Measurements from ENCODE around the gene TMEM259.

TMEM259 gene

GRCh38 chr19:1054102-1055027, 33.4 kb upstream of the TMEM259 start:
- TF ChIP-seq, protein P1, sequence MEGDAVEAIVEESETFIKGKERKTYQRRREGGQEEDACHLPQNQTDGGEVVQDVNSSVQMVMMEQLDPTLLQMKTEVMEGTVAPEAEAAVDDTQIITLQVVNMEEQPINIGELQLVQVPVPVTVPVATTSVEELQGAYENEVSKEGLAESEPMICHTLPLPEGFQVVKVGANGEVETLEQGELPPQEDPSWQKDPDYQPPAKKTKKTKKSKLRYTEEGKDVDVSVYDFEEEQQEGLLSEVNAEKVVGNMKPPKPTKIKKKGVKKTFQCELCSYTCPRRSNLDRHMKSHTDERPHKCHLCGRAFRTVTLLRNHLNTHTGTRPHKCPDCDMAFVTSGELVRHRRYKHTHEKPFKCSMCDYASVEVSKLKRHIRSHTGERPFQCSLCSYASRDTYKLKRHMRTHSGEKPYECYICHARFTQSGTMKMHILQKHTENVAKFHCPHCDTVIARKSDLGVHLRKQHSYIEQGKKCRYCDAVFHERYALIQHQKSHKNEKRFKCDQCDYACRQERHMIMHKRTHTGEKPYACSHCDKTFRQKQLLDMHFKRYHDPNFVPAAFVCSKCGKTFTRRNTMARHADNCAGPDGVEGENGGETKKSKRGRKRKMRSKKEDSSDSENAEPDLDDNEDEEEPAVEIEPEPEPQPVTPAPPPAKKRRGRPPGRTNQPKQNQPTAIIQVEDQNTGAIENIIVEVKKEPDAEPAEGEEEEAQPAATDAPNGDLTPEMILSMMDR (conservative IDR thresholded peaks at IDR 0.05; ENCODE audit: low read depth, low read length), result no peak

GRCh38 chr19:1053176-1054101, 32.5 kb upstream of the TMEM259 start:
- TF ChIP-seq, protein P1 (conservative IDR thresholded peaks at IDR 0.05; ENCODE audit: low read depth, low read length), result no peak
- H3K4me3 ChIP-seq (ENCODE audit: low read depth, low read length), result no peak overlapping the region
- no peak for DNase-seq (ENCODE audit: low read depth)

More at GRCh38 chr19:1054102-1055027, 33.4 kb upstream of the TMEM259 start:
- no peak for DNase-seq (ENCODE audit: low read depth)
- no peak overlapping the region for H3K4me3 ChIP-seq (ENCODE audit: low read depth, low read length)

DNA sequence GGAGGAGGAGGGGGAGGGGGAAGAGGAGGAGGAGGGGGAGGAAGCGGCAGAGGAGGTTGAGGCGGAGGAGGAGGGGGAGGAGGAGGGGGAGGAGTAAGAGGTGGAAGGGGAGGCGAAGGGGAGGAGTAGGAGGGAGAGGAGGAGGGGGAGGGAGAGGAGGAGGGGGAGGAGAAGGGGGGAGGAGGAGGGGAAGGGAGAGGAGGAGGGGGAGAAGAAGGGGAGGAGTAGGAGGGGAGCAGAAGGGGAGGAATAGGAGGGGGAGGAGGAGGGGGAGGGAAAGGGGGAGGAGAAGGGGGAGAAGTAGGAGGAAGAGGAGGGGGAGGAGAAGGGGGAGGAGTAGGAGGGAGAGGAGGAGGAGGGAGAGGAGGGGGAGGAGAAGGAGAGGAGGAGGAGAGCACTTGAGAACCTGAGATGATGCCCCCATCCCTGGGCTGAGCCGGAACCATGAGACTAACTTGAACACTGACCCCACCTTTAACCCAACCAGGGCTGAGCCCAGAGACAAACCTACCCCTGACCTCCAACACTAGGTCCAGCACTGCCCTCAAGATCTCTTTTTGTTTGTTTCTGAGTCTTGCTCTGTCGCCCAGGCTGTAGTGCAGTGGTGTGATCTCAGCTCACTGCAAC, 31.5 kb upstream of the TMEM259 start:
- no peak overlapping the region for H3K4me3 ChIP-seq (ENCODE audit: low read depth, low read length)
- TF ChIP-seq, protein P1 (conservative IDR thresholded peaks at IDR 0.05; ENCODE audit: low read depth, low read length), result no peak
- DNase-seq (ENCODE audit: low read depth), result no peak

GRCh38 chr19:1051791-1052190, 30.9 kb upstream of the TMEM259 start:
- no peak overlapping the region for H3K4me3 ChIP-seq (ENCODE audit: low read depth, low read length)
- TF ChIP-seq, protein P1 (conservative IDR thresholded peaks at IDR 0.05; ENCODE audit: low read depth, low read length), result no peak
- no peak for DNase-seq (ENCODE audit: low read depth)

- TF ChIP-seq, protein P1 (conservative IDR thresholded peaks at IDR 0.05; ENCODE audit: low read depth, low read length), result no peak
- H3K4me3 ChIP-seq (ENCODE audit: low read depth, low read length), result no peak overlapping the region
- no peak for DNase-seq (ENCODE audit: low read depth)
Measured at GRCh38 chr19:1050989-1051788, 30.3 kb upstream of the TMEM259 start.

GRCh38 chr19:1049800-1050199, 28.9 kb upstream of the TMEM259 start:
- TF ChIP-seq, protein P1 (conservative IDR thresholded peaks at IDR 0.05; ENCODE audit: low read depth, low read length), result no peak
- no peak for DNase-seq (ENCODE audit: low read depth)
- H3K4me3 ChIP-seq (ENCODE audit: low read depth, low read length), result no peak overlapping the region
